Effector CD8-positive, alpha-beta T cell (primary cell): ENCODE results near the gene RDH12.
"Not testable (repeated sequence)": the region's sequence is repeated elsewhere in the genome, so short reads cannot be mapped to it uniquely, and the experiment has no call there.

Experiments used
- DNase-seq: peaks from one replicate; lab custom pipeline; 2025; lab: John Stamatoyannopoulos, UW

The RDH12 gene

DNA sequence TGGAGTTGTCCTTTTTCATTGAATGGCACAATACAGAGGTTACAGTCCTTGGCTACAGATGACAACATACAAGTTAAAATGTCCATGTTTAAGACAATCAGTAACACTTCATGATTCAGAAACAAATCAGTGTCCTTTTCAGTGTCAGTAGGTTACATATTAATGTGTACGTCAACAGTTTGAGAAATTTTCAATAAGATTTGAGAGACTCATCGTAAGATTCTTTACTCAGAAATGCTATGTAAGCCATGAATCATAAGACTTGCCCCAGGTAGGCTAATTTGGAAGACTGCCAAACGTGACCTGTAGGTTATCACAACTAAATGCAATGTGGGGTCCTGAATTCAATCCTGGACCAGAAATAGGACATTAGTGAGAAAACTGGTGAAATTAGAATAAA lies 3.5 kb downstream of the RDH12 start:
- no peak for DNase-seq

DNA sequence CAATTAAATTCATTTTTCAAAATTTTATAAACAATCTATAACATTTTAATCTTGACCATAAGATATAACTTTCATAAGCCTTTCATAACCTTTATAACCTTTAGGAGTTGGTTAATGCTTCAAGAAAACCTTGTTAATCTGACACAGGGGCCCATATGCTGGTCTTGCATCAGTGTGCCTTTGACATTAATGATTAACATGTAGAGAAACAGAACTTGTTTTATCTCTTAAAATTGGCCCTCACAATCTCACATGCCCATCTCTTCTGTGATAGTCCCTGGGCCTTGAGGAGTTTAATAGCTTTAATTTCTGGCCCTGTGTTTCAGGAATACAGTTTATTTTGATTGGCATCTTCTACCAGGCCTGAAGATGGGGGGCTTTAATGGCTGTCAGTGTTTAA lies 7.7 kb downstream of the RDH12 start:
- DNase-seq: not testable (repeated sequence)

DNA sequence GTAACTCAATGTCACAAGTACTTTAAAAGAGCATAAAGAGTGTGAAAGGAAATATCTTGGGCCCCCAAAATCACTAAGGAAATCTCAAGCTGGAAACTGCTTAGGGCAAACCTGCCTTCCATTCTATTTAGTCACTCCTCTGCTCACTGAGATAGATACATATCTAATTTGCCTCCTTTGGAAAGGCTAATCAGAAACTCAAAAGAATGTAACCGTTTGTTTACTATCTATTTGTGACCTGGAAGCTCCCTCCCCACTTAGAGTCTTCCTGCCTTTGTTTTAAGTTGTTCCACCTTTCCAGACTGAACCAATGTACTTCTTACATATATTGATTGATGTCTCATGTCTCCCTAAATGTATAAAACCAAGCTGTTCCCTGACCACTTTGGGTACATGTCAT lies 8.1 kb downstream of the RDH12 start:
- DNase-seq: not testable (repeated sequence)

DNA sequence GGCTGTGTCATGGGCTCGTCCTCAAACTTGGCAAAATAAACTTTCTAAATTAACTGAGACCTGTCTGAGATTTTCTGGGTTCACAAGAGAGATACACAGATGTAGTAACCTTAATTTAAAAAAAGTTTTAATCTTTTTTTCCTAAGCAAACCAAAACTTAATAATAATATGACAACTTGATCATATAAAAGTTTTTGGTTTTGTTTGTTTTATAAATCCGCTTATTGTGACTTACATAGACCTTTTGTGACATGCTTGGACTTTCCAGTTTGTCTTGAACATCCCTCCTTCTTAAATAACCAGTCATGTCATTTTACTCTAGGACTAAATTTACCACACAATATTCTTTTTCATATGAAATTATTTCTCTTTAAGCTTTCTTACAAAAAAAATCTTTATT lies 8.5 kb downstream of the RDH12 start:
- DNase-seq: no peak

DNA sequence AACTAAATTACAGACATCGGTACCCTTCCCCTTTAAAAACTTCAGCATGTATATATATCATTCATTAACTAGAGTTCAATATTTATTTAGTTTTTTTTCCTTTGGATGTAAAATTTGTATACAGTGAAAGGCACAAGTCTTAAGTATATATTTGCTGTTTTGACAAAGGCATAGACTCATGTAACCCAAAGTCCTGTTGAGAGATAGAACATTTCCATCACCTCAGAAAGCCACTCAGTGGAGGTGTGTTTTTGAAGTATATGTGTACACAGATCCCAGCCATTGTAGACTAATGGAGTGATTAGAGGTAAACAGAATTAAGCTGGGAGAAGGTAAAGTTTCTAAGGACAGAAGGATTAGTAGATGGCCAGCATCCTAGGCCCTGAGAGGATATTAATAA lies 15.4 kb downstream of the RDH12 start:
- DNase-seq: no peak

DNA sequence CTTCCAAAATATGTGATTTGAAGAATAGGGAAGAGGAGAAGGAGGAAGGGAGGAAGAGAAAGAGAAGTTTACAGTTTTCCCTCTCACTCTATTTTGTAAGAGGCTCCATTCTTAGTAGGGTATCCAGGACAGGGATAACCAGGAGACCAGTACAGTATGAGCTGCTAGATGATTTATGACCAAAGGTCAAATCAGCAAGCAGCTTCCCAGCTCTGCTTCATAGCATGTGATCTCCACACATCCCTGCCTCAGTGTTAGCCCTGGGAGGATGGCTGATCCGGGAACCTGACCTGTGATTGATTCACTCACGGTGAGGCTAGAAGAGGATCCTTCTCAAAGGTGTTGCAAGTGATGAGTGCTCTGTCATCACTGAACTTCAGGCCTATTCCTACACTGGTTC lies 16.6 kb downstream of the RDH12 start:
- DNase-seq: no peak

DNA sequence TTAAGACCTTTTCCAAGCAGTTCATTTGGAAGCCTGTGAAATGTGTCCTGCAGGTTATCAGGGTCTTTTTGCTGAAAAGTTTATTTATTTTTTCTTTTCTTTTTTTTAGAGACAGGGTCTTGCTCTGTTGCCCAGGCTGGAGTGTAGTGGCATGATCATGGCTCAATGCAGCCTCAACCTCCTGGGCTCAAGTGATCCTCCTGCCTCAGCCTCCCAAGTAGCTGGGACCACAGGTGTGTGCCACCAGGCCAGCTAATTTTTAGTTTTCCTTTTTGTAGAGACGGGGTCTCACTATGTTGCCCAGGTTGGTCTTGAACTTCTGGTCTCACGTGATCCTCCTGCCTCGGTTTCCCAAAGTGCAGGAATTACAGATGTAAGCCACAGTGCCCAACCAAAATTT lies 17.7 kb downstream of the RDH12 start:
- not testable (repeated sequence) for DNase-seq

DNA sequence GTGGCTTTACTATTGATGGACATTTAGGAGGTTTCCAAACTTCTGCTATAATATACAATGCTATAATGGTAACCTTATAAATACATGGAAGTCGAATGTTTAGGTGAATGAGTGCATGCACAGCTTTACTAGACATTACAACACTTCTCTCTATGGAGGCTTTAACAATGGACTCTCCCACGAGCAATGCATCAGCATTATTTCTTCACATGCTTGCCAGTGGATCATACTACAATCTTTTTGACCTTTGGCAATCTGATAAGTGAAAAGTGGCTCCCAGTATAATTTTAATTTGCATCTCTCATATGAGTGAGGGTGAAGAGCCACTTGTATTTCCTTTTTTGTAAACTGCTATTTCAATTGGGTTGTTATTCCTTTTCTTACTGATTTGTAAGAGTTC lies 18.2 kb downstream of the RDH12 start:
- DNase-seq: no peak

DNA sequence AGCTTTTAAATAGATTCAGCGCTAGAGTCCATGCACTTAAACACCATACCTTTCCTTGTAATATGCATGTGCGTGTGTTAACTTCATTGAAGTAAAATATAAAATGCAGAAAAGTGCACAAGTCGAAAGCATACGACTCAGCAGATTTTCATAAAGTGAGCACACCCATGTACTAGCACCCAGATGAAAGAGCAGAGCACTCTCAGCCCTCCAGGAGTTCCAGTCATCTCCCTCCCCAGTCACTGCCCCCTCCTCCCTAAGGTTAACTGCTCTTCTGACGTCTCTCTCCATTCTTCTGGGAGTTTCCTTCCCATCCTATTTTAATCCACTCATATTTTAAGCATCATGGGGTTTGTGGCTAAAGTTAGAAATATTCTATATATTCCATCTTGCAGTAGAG lies 20.2 kb downstream of the RDH12 start:
- DNase-seq: no peak

DNA sequence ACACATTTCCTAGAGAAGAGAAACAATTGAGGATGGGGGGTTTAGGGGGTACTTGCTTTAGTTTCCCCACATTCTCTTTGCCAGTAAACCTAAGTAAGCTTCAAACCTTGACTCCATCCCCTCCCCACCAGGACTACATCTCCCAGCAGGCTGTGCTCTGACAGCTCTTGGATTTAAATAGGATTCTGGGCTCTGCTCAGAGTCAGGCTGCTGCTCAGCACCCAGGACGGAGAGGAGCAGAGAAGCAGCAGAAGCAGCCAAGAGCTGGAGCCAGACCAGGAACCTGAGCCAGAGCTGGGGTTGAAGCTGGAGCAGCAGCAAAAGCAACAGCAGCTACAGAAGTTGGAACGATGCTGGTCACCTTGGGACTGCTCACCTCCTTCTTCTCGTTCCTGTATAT lies 20.6 kb downstream of the RDH12 start:
- no peak for DNase-seq

DNA sequence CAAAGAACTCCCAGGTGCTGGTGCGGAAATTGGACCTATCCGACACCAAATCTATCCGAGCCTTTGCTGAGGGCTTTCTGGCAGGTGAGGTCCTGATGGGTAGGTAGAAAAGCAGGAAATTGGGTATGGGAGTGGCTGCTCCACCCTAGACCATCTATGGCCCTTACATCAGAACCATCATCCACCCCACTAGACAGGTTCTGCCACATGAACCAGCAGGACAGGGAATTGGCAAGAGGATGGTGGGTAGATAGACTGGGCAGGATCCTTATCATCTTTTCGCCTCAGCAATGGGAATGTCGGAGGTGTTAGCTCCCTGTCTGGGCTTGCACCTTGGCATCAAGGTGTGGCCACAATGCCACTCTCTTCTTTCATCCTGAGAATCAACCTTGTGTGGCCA lies 23.5 kb downstream of the RDH12 start:
- DNase-seq: no peak

DNA sequence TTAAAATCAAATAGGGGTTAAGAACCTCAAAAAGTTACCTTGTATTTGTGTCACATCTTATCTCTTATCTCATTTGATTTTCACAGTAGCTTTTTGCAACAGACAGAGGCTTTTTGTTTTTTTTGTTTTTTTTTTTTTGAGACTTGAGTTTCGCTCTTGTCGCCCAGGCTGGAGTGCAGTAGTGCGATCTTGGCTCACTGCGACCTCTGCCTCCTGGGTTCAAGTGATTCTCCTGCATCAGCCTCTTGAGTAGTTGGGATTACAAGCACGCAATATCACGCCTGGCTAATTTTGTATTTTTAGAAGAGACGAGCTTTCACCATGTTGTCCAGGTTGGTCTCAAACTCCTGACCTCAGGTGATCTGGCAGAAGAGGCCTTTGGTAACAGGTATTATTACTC lies 25.7 kb downstream of the RDH12 start:
- no peak for DNase-seq

DNA sequence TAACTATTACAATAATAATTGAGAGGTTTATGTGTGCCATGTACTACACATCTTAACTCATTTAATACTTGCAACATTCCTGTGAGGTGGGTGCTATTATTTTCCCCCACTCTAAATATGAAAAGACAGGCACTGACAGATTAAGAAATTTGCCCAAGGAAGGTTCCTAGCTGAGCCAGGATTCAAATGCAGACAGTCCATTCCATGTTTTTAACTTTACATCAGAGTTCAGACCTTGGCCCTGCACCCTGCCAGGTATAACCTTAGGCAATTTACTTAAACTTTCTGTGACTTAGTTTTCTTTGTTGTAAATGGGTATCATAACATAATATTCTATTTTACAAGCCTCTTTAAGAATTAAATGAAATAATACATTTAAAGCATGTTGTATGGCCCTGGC lies 26.6 kb downstream of the RDH12 start:
- DNase-seq: no peak

DNA sequence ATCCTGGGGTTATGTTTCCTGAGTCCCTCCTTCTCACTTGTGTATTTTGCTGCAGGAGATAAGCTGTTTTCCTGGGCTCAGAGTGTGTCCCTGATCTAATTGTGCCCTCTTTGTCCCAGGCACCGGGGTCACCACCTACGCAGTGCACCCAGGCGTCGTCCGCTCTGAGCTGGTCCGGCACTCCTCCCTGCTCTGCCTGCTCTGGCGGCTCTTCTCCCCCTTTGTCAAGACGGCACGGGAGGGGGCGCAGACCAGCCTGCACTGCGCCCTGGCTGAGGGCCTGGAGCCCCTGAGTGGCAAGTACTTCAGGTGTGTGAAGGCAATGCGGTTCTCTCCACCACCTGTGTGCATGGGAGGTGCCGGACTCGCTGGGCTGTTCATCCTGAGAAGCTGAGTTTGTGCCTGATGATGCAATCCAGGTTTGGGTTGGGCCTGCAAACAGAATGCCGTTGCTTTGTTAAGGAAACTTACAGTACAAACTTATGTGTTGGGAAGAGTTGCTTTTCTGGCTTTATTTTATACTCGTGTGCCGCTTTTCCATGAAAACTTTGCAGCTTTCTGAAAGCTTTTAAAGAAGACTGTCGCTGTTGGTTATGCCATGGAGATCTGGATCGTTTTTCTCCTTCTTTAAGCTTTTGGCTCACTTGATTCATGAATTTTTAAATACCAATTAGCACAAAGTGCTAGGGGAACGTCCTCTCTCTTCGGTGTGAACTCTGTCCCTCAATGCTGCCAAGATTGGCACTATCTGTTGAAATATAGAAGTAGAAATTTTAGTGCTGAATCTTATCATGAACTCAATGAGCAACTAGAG lies 27.6 kb downstream of the RDH12 start:
- DNase-seq: no peak

DNA sequence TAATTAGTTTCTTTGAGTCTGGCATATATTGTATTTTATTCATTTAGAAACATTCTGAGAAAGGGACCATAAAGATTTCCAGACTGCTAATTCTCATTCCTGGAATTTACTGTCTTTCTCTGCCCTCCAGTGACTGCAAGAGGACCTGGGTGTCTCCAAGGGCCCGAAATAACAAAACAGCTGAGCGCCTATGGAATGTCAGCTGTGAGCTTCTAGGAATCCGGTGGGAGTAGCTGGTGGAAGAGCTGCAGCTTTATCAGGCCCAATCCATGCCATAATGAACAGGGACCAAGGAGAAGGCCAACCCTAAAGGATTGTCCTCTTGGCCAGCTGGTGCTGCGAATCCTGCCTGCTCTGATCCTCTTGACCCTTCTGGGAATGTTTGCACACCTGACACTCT lies 31.9 kb downstream of the RDH12 start:
- DNase-seq: no peak

DNA sequence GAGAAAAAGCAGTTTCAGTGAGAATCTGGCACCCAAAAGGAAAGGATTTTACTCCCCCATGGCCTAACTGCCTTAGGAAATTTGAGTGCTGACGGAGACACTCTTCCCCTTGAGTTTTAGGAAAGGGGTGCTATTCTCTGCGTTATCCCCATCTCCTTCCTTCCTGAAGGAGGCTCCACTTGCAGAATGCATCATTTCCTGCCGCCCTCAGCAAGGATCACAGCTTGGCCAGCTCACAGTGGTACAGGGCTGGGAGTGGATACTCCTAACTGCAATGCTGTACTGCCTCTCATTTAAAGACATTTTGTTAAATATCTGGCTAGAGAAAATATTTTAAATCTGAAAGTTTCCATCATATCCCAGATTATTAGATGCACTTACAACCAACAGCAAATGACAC lies 33.0 kb downstream of the RDH12 start:
- no peak for DNase-seq

DNA sequence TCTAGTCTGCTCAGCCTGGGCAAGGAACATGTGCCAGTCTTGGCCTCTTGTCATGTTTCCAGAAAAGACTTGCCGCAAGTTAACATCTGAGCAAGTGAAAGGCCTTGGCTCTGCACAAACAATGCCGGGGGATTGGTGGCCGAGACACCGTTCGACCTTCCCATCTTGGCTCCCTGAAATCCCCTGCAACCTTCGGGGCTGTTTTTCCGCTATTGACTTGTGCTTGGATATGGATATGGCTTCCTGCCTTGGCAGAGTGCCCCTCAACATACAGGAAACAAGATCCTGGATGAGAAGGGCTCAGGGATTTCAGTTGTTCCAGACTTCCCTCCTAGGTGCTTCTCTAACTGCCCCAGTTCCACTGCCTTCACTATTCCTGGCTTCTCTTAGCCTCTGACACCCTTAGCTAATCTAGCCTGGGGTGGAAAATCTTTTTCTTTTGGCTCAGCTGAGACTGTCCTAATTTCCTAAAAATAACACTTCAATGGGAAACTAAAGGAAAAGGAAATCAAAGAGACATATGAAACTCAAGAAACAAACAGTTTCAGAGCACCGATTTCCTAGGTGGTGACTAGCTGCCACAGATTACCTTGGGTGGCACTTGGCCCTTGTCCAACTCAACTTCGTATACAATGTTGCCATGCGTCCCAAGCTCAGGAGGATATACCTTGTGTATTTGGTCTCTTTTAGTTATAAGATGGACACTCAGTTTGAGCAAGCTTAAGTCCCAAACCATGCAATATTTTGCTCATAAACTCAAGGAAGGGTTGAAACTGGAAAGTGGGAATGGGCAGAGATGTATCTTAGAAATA lies 33.9 kb downstream of the RDH12 start:
- no peak for DNase-seq

DNA sequence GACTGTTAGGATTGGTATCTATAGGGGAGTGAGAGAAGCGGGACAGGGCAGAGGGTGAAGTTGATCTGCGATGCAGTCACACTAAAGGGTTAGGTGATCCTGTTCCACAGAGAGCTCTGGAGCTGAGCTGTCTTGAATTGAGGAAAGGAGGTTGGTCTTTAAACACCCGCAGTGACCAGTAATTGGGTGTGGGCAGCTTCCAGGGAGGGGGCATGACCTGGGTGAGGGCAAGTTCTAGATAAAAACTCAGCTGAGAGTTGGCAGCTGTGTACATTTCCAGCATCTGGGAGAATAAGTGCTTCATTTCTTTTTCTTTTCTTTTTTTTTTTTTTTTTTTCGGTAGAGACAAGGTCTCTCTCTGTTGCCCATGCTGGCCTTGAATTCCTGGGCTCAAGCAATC lies 35.1 kb downstream of the RDH12 start:
- no peak for DNase-seq

DNA sequence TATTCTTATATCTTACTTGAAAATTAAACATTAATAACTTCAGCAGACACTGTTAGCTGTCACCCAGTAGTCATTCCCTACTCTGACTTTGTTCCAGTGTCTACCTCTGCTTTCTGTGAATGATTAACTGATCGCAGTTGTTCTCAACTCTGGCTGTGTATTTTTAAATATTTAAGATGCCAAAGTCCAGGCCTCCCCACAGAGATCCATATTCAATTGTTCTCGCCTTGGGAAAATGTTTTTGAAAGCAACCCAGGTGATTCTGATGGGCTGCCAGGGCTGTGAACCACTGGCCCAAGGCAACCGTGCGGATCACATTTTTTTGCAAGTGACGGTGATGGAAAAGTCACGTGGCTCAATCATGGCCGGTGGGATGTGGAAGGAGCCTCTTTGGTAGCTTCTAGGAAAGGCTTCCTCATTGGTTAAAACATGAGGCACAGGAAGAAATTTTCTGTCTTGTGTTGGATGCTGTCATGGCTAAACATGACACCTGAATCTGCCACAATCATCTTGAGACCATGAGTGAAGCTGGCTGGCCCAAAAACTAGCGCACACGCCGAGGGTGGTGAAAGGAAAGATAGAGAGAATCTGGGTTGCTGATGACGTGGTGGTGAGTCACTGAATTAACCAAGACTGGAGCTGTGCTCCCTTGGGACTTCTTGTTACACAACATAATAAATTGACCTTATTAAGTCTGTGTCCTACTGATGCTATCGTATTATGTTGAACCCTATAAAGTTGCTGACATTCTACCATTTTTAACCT lies 37.2 kb downstream of the RDH12 start:
- DNase-seq: no peak

DNA sequence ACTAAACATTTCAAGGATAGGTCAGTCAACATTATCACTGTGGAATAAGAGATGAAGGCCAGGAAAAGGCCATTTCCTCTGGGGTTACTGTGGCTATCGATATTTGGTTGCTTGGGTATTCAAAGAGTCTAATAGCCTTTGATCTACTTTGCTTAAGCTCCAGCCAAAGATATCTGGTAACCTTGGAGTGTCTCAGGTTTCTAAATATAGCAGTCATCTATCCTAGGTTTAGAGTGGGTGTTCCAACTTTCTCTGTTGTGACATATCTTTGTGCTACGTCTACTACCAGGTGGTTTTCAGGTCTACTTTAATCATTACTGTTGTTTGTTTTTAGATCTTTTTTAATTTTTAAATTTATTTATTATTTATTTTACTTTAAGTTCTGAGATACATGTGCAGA lies 42.4 kb downstream of the RDH12 start:
- DNase-seq: no peak

DNA sequence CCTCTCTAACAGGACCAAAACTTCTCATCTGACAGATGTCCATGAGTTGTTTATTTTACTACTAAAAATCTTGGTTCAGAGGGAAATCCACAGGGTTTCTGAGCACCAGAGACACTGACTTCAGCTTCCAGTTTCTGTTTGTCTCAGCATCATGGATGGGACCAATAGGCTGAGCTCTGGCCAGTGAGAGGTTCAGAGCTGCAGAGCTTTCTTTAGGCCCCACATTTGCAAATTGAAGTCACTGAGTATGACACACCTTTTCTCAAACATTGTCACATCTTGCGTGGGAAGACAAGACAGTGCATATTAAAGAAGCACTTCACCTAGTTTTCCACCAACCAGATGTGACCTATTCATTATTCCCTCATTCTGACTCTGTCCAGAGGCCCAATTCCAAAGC lies 45.2 kb downstream of the RDH12 start:
- DNase-seq: no peak

DNA sequence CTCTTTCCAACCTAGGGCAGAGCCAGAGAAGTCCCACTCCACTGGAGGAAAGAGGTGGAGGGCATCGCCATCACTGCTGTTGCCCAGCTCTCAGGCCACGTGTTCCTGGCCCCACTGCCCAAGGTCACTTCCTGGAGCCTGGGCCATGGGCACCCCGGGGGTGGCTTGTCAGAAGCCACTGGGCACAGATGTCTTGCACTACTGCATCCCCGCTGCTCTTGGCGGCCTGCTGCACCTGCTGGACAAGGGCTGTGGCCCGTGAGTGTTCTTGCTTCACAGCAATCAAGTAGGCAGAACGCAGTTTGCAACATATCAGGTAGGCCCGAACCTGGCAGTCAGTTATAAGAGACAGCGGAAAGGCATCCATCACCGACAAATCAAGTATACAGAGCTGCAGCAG lies 46.6 kb downstream of the RDH12 start:
- no peak for DNase-seq
